Activated T-cell treated with anti-CD3 and anti-CD28 coated beads, Interleukin-2, amount 50 U/mL, for 72 hours (primary cell): ENCODE results near the gene TIPARP. TPM values are rescaled to one million over a fixed set of nuclear protein-coding genes. Genes with fewer than 3 reads are reported as not detected.
A peak's percentile ranks its signal among the peaks of the same experiment; 100 is the strongest.
"Not testable (repeated sequence)": the region's sequence is repeated elsewhere in the genome, so short reads cannot be mapped to it uniquely, and the experiment has no call there.

Source experiments
- ATAC-seq, 2 donors: fragments of 150-1000 bp; cut with Tn5 transposase; replicated peaks in 1 of 2; 2 replicates each; pipeline ENCODE4 v1.10.0; 2021; ENCODE audit warnings: moderate library complexity in 2 of 2, mild to moderate bottlenecking in 1 of 2
- DNase-seq, 2 donors: peaks; one replicate each; pipeline ENCODE4 v3.0.0; 2021 to 2022; ENCODE audit warnings: mixed read lengths in 1 of 2
- H3K27ac Mint-ChIP-seq: one replicate; pipeline ENCODE4 v1.8.0; 2022; ENCODE audit warnings: mild to moderate bottlenecking, moderate library complexity, mixed read lengths
- H3K27me3 Mint-ChIP-seq: one replicate; pipeline ENCODE4 v1.8.0; 2022; ENCODE audit warnings: low read depth, mixed read lengths
- H3K36me3 Mint-ChIP-seq, 2 donors: one replicate each; pipeline ENCODE4 v1.8.0; 2022; ENCODE audit warnings: mixed read lengths in 2 of 2, mild to moderate bottlenecking in 1 of 2; ENCODE audit not compliant: insufficient read depth in 2 of 2
- H3K4me1 Mint-ChIP-seq: one replicate; pipeline ENCODE4 v1.8.0; 2022; ENCODE audit warnings: low read depth, mixed read lengths
- H3K4me3 Mint-ChIP-seq, 2 donors: one replicate each; pipeline ENCODE4 v1.8.0; 2022; ENCODE audit warnings: mild to moderate bottlenecking in 2 of 2, mixed read lengths in 2 of 2, moderate library complexity in 2 of 2
- H3K9me3 Mint-ChIP-seq, 2 donors: one replicate each; pipeline ENCODE4 v1.8.0; 2022; ENCODE audit warnings: mixed read lengths in 2 of 2
- total RNA-seq, 2 donors: library from RNA; stranded (reverse); gene quantifications; one replicate each; pipeline ENCODE4 v1.2.3, GENCODE V29; 2022

The TIPARP gene
- total RNA-seq, 2 donors from 2014 or later = 21.3 to 21.6 TPM

GRCh38 chr3:156638271-156638670 is 36.1 kb upstream of the TIPARP start:
- no peaks in the 10 kb centered on the region for H3K27me3 Mint-ChIP-seq
- ATAC-seq (no peak), DNase-seq (no peak)
- no peaks in the 10 kb centered on the region for H3K9me3 Mint-ChIP-seq
- no peak overlapping the region for H3K27ac Mint-ChIP-seq
- peaks cover 4% of the 10 kb centered on the region for H3K4me1 Mint-ChIP-seq
- H3K4me3 Mint-ChIP-seq = no peak overlapping the region
- no peaks in the 10 kb centered on the region for H3K36me3 Mint-ChIP-seq

DNA sequence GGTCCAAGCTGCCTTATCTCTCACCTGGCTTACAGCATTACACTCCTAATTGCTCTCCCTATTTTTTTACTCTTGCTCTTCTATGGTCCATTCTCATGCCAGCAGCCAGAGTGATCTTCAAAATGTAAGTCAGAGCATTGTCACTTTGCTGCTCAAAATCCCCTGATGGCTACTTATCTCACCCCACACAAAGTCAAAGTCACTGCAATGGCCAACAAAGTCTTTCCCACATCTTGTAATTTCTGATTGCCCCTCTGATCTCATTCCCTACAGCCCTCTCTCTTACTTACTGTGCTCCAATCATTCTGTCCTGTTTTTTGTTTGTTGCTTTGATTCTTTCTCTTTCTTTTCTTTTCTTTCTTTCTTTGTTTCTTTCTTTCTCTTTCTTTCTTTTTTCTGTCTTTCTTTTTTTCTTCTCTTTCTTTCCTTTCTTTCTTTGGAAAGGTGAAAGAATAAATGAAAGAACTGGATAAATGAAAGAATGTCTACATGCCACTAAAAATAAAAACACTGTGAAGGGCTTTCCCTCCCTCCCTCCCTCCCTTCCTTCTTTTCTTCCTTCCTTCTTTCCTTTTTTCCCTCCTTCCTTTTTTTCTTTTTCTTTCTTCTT is 34.9 kb upstream of the TIPARP start:
- DNase-seq (no peak), ATAC-seq (no peak)
- peaks cover 15% of the 10 kb centered on the region for H3K4me1 Mint-ChIP-seq
- no peaks in the 10 kb centered on the region for H3K27me3 Mint-ChIP-seq
- H3K36me3 Mint-ChIP-seq = no peaks in the 10 kb centered on the region
- H3K27ac Mint-ChIP-seq = no peak overlapping the region
- H3K9me3 Mint-ChIP-seq = no peaks in the 10 kb centered on the region
- H3K4me3 Mint-ChIP-seq = no peak overlapping the region

- H3K36me3 Mint-ChIP-seq = peaks cover 0 to under 1% of the 10 kb centered on the region in 2 donors
- no peaks in the 10 kb centered on the region for H3K27me3 Mint-ChIP-seq
These were observed 32.8 kb upstream of the TIPARP start for GRCh38 chr3:156641618-156641975.

GRCh38 chr3:156642750-156643728 is 31.4 kb upstream of the TIPARP start:
- Mint-ChIP-seq H3K4me3 (peak overlapping the region; percentile 38 to 68), H3K27me3 (peaks cover 4% of the 10 kb centered on the region)
- peak in 1 of 2 donors; percentile 5 for ATAC-seq

More at GRCh38 chr3:156641618-156641975, 32.8 kb upstream of the TIPARP start:
- H3K4me3 Mint-ChIP-seq = no peak overlapping the region
- no peak for DNase-seq
- no peak overlapping the region for H3K27ac Mint-ChIP-seq
- no peak for ATAC-seq
- peaks cover 15% of the 10 kb centered on the region for H3K4me1 Mint-ChIP-seq
- no peaks in the 10 kb centered on the region for H3K9me3 Mint-ChIP-seq

DNA sequence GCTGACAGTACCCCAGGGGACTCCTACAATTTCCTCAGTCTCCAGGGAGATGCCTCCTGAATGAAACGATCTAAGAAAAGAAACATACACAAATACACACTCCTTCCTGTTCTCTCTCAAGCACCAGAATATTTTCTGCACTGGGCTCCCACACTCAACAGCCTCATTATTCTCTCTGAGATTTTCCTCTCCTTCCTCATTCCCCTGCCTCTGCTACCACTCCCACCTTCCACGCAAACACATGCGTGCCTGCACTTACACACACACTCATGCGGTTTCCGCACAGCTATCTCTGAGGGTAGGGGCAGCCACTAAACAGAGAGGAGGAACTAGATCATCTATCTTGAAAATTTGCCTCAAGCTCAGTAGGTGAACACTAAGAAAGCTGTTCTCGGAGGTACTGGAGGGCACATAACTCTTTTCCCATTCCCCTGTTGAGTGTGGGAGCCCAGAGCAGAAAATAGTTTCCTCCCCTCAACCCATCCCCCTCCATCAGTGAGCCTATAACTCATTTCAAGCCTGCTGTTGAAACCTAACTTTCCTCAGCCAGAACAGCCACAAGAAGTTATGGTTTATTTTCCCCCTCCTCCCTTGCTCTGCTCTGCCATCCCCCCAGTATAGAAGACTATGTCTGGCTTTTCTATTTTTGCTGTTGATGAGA is 30.5 kb upstream of the TIPARP start:
- Mint-ChIP-seq H3K9me3 (peaks cover 3% of the 10 kb centered on the region in 2 donors), H3K27me3 (peaks cover 10% of the 10 kb centered on the region), H3K4me1 (peaks cover 20% of the 10 kb centered on the region), H3K36me3 (peaks cover 0 to 5% of the 10 kb centered on the region in 2 donors), H3K27ac (no peak overlapping the region), H3K4me3 (peak overlapping the region; percentile 38 to 68)
- peak; percentile 91 to 92 for ATAC-seq
- peak; percentile 42 to 60 for DNase-seq

More at GRCh38 chr3:156642750-156643728, 31.4 kb upstream of the TIPARP start:
- DNase-seq = no peak
- Mint-ChIP-seq H3K36me3 (peaks cover 0 to 5% of the 10 kb centered on the region in 2 donors), H3K27ac (no peak overlapping the region), H3K9me3 (peaks cover 3% of the 10 kb centered on the region in 2 donors), H3K4me1 (peaks cover 18% of the 10 kb centered on the region)

DNA sequence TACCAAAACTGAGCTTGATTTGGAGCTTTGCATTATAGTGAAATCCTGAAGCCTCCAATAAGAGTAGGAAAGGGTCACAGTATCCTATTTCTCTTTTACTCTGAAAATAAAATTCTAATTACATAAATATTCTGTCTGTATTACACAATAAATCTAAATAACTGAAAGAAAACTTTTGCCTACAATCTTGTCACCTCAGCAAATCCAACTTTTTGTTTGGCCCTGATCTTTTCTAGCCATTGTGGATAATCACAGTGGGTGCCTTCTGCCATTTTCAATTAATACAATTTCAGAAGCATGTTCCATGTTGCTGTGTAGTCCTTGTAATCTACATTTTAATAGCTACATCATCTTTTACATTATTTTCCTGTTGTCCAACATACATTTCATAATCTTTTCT is 29.4 kb upstream of the TIPARP start:
- ATAC-seq (no peak), DNase-seq (no peak)
- peaks cover 0 to 5% of the 10 kb centered on the region in 2 donors for H3K36me3 Mint-ChIP-seq
- no peak overlapping the region for H3K27ac Mint-ChIP-seq
- peaks cover 20% of the 10 kb centered on the region for H3K4me1 Mint-ChIP-seq
- H3K27me3 Mint-ChIP-seq = peaks cover 10% of the 10 kb centered on the region
- H3K4me3 Mint-ChIP-seq = no peak overlapping the region
- H3K9me3 Mint-ChIP-seq = peaks cover 3% of the 10 kb centered on the region in 2 donors

DNA sequence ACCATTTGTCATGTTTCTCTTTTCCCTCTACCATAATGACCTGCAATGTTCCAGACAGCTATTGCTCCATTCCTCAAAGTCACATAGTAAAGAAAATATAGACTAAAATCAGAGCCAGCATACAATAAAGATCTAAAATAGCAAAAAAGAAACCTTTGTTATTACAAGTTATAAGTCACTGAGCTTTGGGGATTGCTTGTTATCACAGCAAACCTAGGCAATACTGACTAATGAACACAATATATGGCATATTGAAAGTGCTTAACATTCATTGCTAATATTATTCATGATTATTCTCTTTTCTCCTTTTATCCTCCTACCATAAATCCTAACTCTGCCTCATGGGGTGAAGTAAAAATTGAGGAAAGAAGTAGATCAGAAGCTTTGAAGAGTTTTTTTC is 27.4 kb upstream of the TIPARP start:
- Mint-ChIP-seq H3K4me1 (peaks cover 20% of the 10 kb centered on the region), H3K36me3 (peaks cover 0 to 5% of the 10 kb centered on the region in 2 donors), H3K27ac (no peak overlapping the region), H3K4me3 (no peak overlapping the region), H3K27me3 (peaks cover 10% of the 10 kb centered on the region), H3K9me3 (peaks cover 3% of the 10 kb centered on the region in 2 donors)
- ATAC-seq (no peak), DNase-seq (no peak)

- H3K4me1 Mint-ChIP-seq = peaks cover 18% of the 10 kb centered on the region
- ATAC-seq = peak in 1 of 2 donors; percentile 35
- no peak overlapping the region for H3K4me3 Mint-ChIP-seq
- H3K36me3 Mint-ChIP-seq = peaks cover 0 to 5% of the 10 kb centered on the region in 2 donors
- peaks cover 10% of the 10 kb centered on the region for H3K27me3 Mint-ChIP-seq
- no peak for DNase-seq
- H3K9me3 Mint-ChIP-seq = peaks cover 3% of the 10 kb centered on the region in 2 donors
- no peak overlapping the region for H3K27ac Mint-ChIP-seq
These were observed 26.3 kb upstream of the TIPARP start for GRCh38 chr3:156648086-156648485.

- Mint-ChIP-seq H3K4me3 (no peak overlapping the region), H3K4me1 (peaks cover 5% of the 10 kb centered on the region), H3K27me3 (peaks cover 10% of the 10 kb centered on the region), H3K9me3 (peaks cover 3% of the 10 kb centered on the region in 2 donors), H3K27ac (no peak overlapping the region), H3K36me3 (peaks cover 0 to 5% of the 10 kb centered on the region in 2 donors)
- DNase-seq (no peak), ATAC-seq (no peak)
These were observed 24.7 kb upstream of the TIPARP start for GRCh38 chr3:156649681-156650080.

DNA sequence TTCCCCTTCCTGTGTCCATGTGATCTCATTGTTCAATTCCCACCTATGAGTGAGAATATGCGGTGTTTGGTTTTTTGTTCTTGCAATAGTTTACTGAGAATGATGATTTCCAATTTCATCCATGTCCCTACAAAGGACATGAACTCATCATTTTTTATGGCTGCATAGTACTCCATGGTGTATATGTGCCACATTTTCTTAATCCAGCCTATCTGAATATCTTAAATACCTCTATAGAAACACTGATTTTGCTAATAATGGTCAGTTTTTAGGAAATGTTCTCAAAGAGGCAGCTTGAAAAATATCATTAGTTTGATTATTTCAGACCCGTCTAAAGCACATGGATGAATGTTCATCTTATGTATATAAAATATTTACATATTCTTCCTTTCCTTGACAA is 21.7 kb upstream of the TIPARP start:
- not testable (repeated sequence) for H3K27ac Mint-ChIP-seq, H3K9me3 Mint-ChIP-seq, H3K4me3 Mint-ChIP-seq, H3K36me3 Mint-ChIP-seq, DNase-seq, ATAC-seq, H3K4me1 Mint-ChIP-seq
- H3K27me3 Mint-ChIP-seq = peaks cover 17% of the 10 kb centered on the region

- Mint-ChIP-seq H3K36me3 (no peaks in the 10 kb centered on the region), H3K27me3 (peaks cover 16% of the 10 kb centered on the region), H3K4me3 (no peak overlapping the region), H3K4me1 (no peaks in the 10 kb centered on the region), H3K9me3 (peaks cover 0 to 2% of the 10 kb centered on the region in 2 donors), H3K27ac (no peak overlapping the region)
- ATAC-seq (no peak), DNase-seq (no peak)
These were observed 19.6 kb upstream of the TIPARP start for GRCh38 chr3:156654834-156655233.

GRCh38 chr3:156655819-156656550 is 18.4 kb upstream of the TIPARP start:
- no peak overlapping the region for H3K27ac Mint-ChIP-seq
- no peak for DNase-seq
- no peak overlapping the region for H3K4me3 Mint-ChIP-seq
- H3K9me3 Mint-ChIP-seq = peaks cover 0 to 2% of the 10 kb centered on the region in 2 donors
- ATAC-seq = no peak
- peaks cover 16% of the 10 kb centered on the region for H3K27me3 Mint-ChIP-seq
- H3K4me1 Mint-ChIP-seq = peaks cover under 1% of the 10 kb centered on the region
- H3K36me3 Mint-ChIP-seq = no peaks in the 10 kb centered on the region
